ENCODE results near the gene PLXDC1. TPM values are rescaled to one million over a fixed set of nuclear protein-coding genes. Genes with fewer than 3 reads are reported as not detected.

PLXDC1 gene
- total and polyA plus RNA-seq, 2 of the 8 experiments (the other 6 are each of a cell fraction or from before 2014, with no cell fraction given), result 4.1 to 14.6 TPM

- no peak overlapping the region for H2AK5ac ChIP-seq (ENCODE audit: low read depth, low read length)
- CTCF ChIA-PET (ENCODE audit: partially characterized antibody), result interaction anchor here (0.9 to 1.1 kb wide), 2 partner anchors 20 to 115 kb away, joined by 3 read pairs; no protein-coding TSS in a partner anchor
- no peaks in the 10 kb centered on the region for H3K27me3 ChIP-seq (replicated peaks in 1 of 4; ENCODE audit: control insufficient read depth in 3 of 4, extremely low read depth in 1 of 4, insufficient read depth in 3 of 4, low read length in 3 of 4)
- POLR2A ChIA-PET (ENCODE audit: partially characterized antibody), result interaction anchor here (1.1 kb wide), 1 partner anchor 366 kb away, joined by 3 read pairs; no protein-coding TSS in a partner anchor
- H3K18ac ChIP-seq (ENCODE audit: extremely low read depth, low read length), result no peak overlapping the region
- no peak for DNase-seq (ENCODE audit: low read depth in 1 of 2, low spot score in 2 of 2)
- no peak overlapping the region for H3K9ac ChIP-seq (replicated peaks in 1 of 4; ENCODE audit: extremely low read depth in 1 of 4, low read depth in 3 of 4, low read length in 3 of 4)
- no peak overlapping the region for H2BK20ac ChIP-seq (ENCODE audit: low read length)
- H2BK5ac ChIP-seq (ENCODE audit: low read depth, low read length), result no peak overlapping the region
- no peak overlapping the region for H3K4ac ChIP-seq (replicated peaks; ENCODE audit: insufficient read length, low read depth, low read length)
- H3K4me3 ChIP-seq (ENCODE audit: extremely low read depth in 1 of 4, insufficient read depth in 2 of 4, low read depth in 3 of 4, low read length in 4 of 4), result no peak overlapping the region
- no peak overlapping the region for H3K23ac ChIP-seq (ENCODE audit: insufficient read length)
- H3K79me2 ChIP-seq (ENCODE audit: control insufficient read depth in 1 of 2, insufficient read depth in 2 of 2, low read length in 2 of 2), result no peaks in the 10 kb centered on the region
- H3K4me2 ChIP-seq (ENCODE audit: insufficient read depth in 1 of 2, low read depth in 2 of 2, low read length in 2 of 2), result no peak overlapping the region
- H3K56ac ChIP-seq (replicated peaks; ENCODE audit: insufficient read length, low read depth, low read length), result no peak overlapping the region
- no peaks in the 10 kb centered on the region for H3K79me1 ChIP-seq (ENCODE audit: low read depth, low read length)
- H3K9me3 ChIP-seq (ENCODE audit: insufficient read depth in 2 of 2, low read depth in 1 of 2, low read length in 1 of 2), result no peaks in the 10 kb centered on the region
- no peaks in the 10 kb centered on the region for H4K20me1 ChIP-seq (replicated peaks in 1 of 2; ENCODE audit: control insufficient read depth in 1 of 2, insufficient read depth in 2 of 2, low read length in 2 of 2)
- H3K14ac ChIP-seq (ENCODE audit: insufficient read length), result no peak overlapping the region
- H4K91ac ChIP-seq (replicated peaks; ENCODE audit: insufficient read length, low read length), result no peak overlapping the region
- no peaks in the 10 kb centered on the region for H3K36me3 ChIP-seq (ENCODE audit: control insufficient read depth in 2 of 4, insufficient read depth in 4 of 4, low read length in 3 of 4)
- 88% methylated on average over 6 of the region's 7 CpGs; no CpG with 5 or more reads in 1 of the 2 experiments for WGBS, 2 experiments (ENCODE audit: extremely low coverage in 1 of 2, insufficient coverage in 1 of 2, insufficient read length in 1 of 2, insufficient replicate concordance in 2 of 2, low coverage in 1 of 2, low lambda C conversion rate in 2 of 2, missing lambda C conversion rate in 1 of 2)
- H2BK120ac ChIP-seq (replicated peaks; ENCODE audit: low read depth, low read length), result no peak overlapping the region
- no peak overlapping the region for H4K5ac ChIP-seq (ENCODE audit: insufficient read length, low read depth, low read length)
- H2BK12ac ChIP-seq (ENCODE audit: low read depth, low read length), result no peak overlapping the region
- no peaks in the 10 kb centered on the region for H3K23me2 ChIP-seq (ENCODE audit: low read depth, low read length)
- no peak overlapping the region for H2BK15ac ChIP-seq (ENCODE audit: low read length)
- H2AFZ ChIP-seq (ENCODE audit: low read length), result no peak overlapping the region
- H4K8ac ChIP-seq (ENCODE audit: extremely low read depth, insufficient read depth, low read length), result no peak overlapping the region
- no peak for FAIRE-seq
- H3K4me1 ChIP-seq (replicated peaks in 1 of 4; ENCODE audit: control insufficient read depth in 3 of 4, insufficient read depth in 4 of 4, low read length in 3 of 4), result peaks cover 0 to 3% (median 2%) of the 10 kb centered on the region in 4 experiments; a peak in 2 of 7 replicates
- no peak overlapping the region for H3K27ac ChIP-seq (ENCODE audit: low read depth, low read length)
- TF ChIP-seq CEBPB (IDR thresholded peaks at IDR 0.05; ENCODE audit: low read depth, low read length) (no peak), TAF1 (IDR thresholded peaks at IDR 0.05; ENCODE audit: low read depth, low read length) (no peak)
Observed at GRCh38 chr17:39097537-39097936, 53.9 kb downstream of the PLXDC1 start.

Measured in H1 (cell line).